HG03558 (cell line): ENCODE results near the gene OR1J2.
"Not testable (repeated sequence)": the region's sequence is repeated elsewhere in the genome, so short reads cannot be mapped to it uniquely, and the experiment has no call there.

Experiments
- ATAC-seq: cut with Tn5 transposase; IDR thresholded peaks from one replicate; pipeline ENCODE4 v1.9.1; 2021; ENCODE audit warnings: moderate number of reproducible peaks; ENCODE audit not compliant: unreplicated experiment; ENCODE audit errors: extremely low read depth

OR1J2 gene

GRCh38 chr9:122510502-122510901 lies at the start of gene OR1J2:
TSS of gene OR1J2 (plus strand) at chr9:122510802. CDS start at chr9:122510802, 0 bp downstream.
- ATAC-seq, result no peak

GRCh38 chr9:122463828-122464632 lies 46.6 kb upstream of the OR1J2 start:
- no peak for ATAC-seq

- peak; percentile 50 for ATAC-seq
These were observed 45.7 kb upstream of the OR1J2 start for GRCh38 chr9:122464633-122465567.

- ATAC-seq, result no peak
These were observed 44.1 kb upstream of the OR1J2 start for GRCh38 chr9:122466456-122466855.

GRCh38 chr9:122468735-122469134 lies 41.9 kb upstream of the OR1J2 start:
- no peak for ATAC-seq

GRCh38 chr9:122474561-122474960 lies 36.0 kb upstream of the OR1J2 start:
- no peak for ATAC-seq

GRCh38 chr9:122475717-122476116 lies 34.9 kb upstream of the OR1J2 start:
- ATAC-seq, result no peak

- no peak for ATAC-seq
These were observed 33.3 kb upstream of the OR1J2 start for GRCh38 chr9:122477346-122477745.

GRCh38 chr9:122477826-122478225 lies 32.8 kb upstream of the OR1J2 start, which contains the start of gene OR1J1:
TSS of gene OR1J1 (minus strand) at chr9:122477926. CDS start at chr9:122477926, 0 bp downstream.
- ATAC-seq, result no peak

- ATAC-seq, result no peak
These were observed 31.5 kb upstream of the OR1J2 start for GRCh38 chr9:122479062-122479461.

GRCh38 chr9:122498883-122499288 lies 11.7 kb upstream of the OR1J2 start:
- ATAC-seq, result no peak

- no peak for ATAC-seq
These were observed 3.6 kb upstream of the OR1J2 start for GRCh38 chr9:122506964-122507363.

- ATAC-seq, result no peak
These were observed 7.6 kb downstream of the OR1J2 start for GRCh38 chr9:122518226-122518625.

- ATAC-seq, result no peak
These were observed 8.2 kb downstream of the OR1J2 start, which contains the start of gene OR1J4 for GRCh38 chr9:122518841-122519240. TSS of gene OR1J4 (plus strand) at chr9:122519141. CDS start at chr9:122519141, 0 bp downstream.

GRCh38 chr9:122519376-122519775 lies 8.8 kb downstream of the OR1J2 start:
- ATAC-seq, result no peak

- no peak for ATAC-seq
These were observed 16.0 kb downstream of the OR1J2 start for GRCh38 chr9:122526602-122527001.

- no peak for ATAC-seq
These were observed 16.6 kb downstream of the OR1J2 start, which contains the start of gene OR1N1 for GRCh38 chr9:122527193-122527592. TSS of gene OR1N1 (minus strand) at chr9:122527293. CDS start at chr9:122527293, 0 bp downstream.

GRCh38 chr9:122531157-122531556 lies 20.6 kb downstream of the OR1J2 start:
- ATAC-seq, result not testable (repeated sequence)

GRCh38 chr9:122536134-122536533 lies 25.5 kb downstream of the OR1J2 start:
- no peak for ATAC-seq

- ATAC-seq, result not testable (repeated sequence)
These were observed 26.5 kb downstream of the OR1J2 start for GRCh38 chr9:122537066-122537465.

- no peak for ATAC-seq
These were observed 28.2 kb downstream of the OR1J2 start for GRCh38 chr9:122538757-122539156.
